Endothelial cell of umbilical vein (primary cell): Measurements from ENCODE around the gene PTGES2. TPM values are rescaled to one million over a fixed set of nuclear protein-coding genes. Genes with fewer than 3 reads are reported as not detected.

Source experiments
- BruUV-seq: library from RNA; stranded (reverse); fragments of 400-500 nt; replicated peaks from 2 replicates; lab custom pipeline; 2021; lab: Mats Ljungman, UMichigan
- CTCF ChIA-PET: fragments of 300-600, 350-600 bp; sonication (Branson Sonifier 250); formaldehyde crosslinking; loops from one replicate; lab custom pipeline; 2021; ENCODE audit warnings: antibody characterized with exemption, inconsistent platforms; lab: Charles Lee
- POLR2A ChIA-PET: fragments of 300-600, 350-600 bp; sonication (Branson Sonifier 250); formaldehyde crosslinking; loops from one replicate; lab custom pipeline; 2021; ENCODE audit warnings: antibody characterized with exemption, inconsistent platforms; lab: Charles Lee
- DNase-seq: peaks from one replicate; pipeline ENCODE4 v3.0.0-alpha.2; 2011; ENCODE audit warnings: low read depth, low spot score
- FAIRE-seq: peaks from 2 replicates; lab custom pipeline; 2011; peaks lifted over from hg19 to GRCh38; lab: Jason Lieb, UNC
- H2AFZ ChIP-seq: 2 replicates; pipeline ENCODE4 v1.6.0; 2012; ENCODE audit warnings: low read depth, low read length, control low read depth, inconsistent platforms
- H3K27ac ChIP-seq: 2 replicates; pipeline ENCODE4 v1.5.1; 2011; ENCODE audit warnings: low read depth, mild to moderate bottlenecking, control low read depth, low read length, moderate library complexity; ENCODE audit not compliant: insufficient read depth
- H3K27me3 ChIP-seq, 2 experiments: 2 replicates each; pipeline versions ENCODE4 v1.6.0 to v1.6.1; 2011; ENCODE audit warnings: low read length in 2 of 2, mixed read lengths in 1 of 2; ENCODE audit not compliant: control insufficient read depth in 2 of 2, insufficient read depth in 2 of 2
- H3K36me3 ChIP-seq, 2 experiments: 2 replicates in 1 of 2; 3 replicates in 1 of 2; pipeline ENCODE4 v1.5.1; 2011; ENCODE audit warnings: low read length in 2 of 2, mild to moderate bottlenecking in 1 of 2, moderate library complexity in 1 of 2; ENCODE audit not compliant: control insufficient read depth in 2 of 2, insufficient read depth in 2 of 2; ENCODE audit errors: extremely low read depth in 1 of 2
- H3K4me1 ChIP-seq: 3 replicates; pipeline ENCODE4 v1.5.1; 2011; ENCODE audit warnings: mild to moderate bottlenecking, low read length; ENCODE audit not compliant: control insufficient read depth, insufficient read depth; ENCODE audit errors: extremely low read depth
- H3K4me2 ChIP-seq: 2 replicates; pipeline ENCODE4 v1.6.1; 2011; ENCODE audit warnings: low read length, control low read depth, mixed read lengths; ENCODE audit not compliant: insufficient read depth
- H3K4me3 ChIP-seq, 3 experiments: fragments of 200-600 bp in 1 of 3; sonication (generic), shearing (Covaris generic) in 1 of 3; replicated peaks in 1 of 3; 2 replicates each; pipeline ENCODE4 v1.5.1; 2011 to 2016; ENCODE audit warnings: control low read depth in 3 of 3, low read length in 3 of 3, mild to moderate bottlenecking in 2 of 3, inconsistent platforms in 1 of 3, low read depth in 1 of 3, moderate library complexity in 1 of 3; ENCODE audit not compliant: insufficient read depth in 1 of 3
- H3K79me2 ChIP-seq: 2 replicates; pipeline ENCODE4 v1.6.0; 2012; ENCODE audit warnings: low read length, inconsistent platforms; ENCODE audit not compliant: control insufficient read depth, insufficient read depth
- H3K9ac ChIP-seq: replicated peaks from 2 replicates; pipeline ENCODE3; 2011; ENCODE audit warnings: low read length, control low read depth; ENCODE audit not compliant: insufficient read depth; ENCODE audit errors: extremely low read depth
- H3K9me1 ChIP-seq: replicated peaks from 3 replicates; pipeline ENCODE4 v1.6.0; 2011; ENCODE audit warnings: mild to moderate bottlenecking, low read length; ENCODE audit not compliant: control insufficient read depth, insufficient read depth; ENCODE audit errors: extremely low read depth
- H3K9me3 ChIP-seq: replicated peaks from 2 replicates; pipeline ENCODE4 v1.5.1; 2012; ENCODE audit warnings: low read length, inconsistent platforms; ENCODE audit not compliant: control insufficient read depth, insufficient read depth
- H4K20me1 ChIP-seq: replicated peaks from 2 replicates; pipeline ENCODE3; 2011; ENCODE audit warnings: mild to moderate bottlenecking, low read length; ENCODE audit not compliant: control insufficient read depth, insufficient read depth; ENCODE audit errors: extremely low read depth
- CTCF ChIP-seq, 2 donors: IDR thresholded peaks; 1 replicate in 1 of 2; 2 replicates in 1 of 2; pipeline ENCODE4 v1.5.1; 2011; ENCODE audit warnings: low read length in 2 of 2, mild to moderate bottlenecking in 2 of 2, moderate library complexity in 2 of 2, control low read depth in 1 of 2, inconsistent platforms in 1 of 2, low read depth in 1 of 2; ENCODE audit not compliant: insufficient read depth in 1 of 2; ENCODE audit errors: extremely low read depth in 1 of 2
- EZH2 ChIP-seq: IDR thresholded peaks from 2 replicates; pipeline ENCODE4 v1.6.1; 2012; ENCODE audit warnings: borderline replicate concordance, low read depth, mild to moderate bottlenecking, moderate library complexity, low read length, inconsistent platforms; ENCODE audit not compliant: severe bottlenecking
- FOS ChIP-seq: IDR thresholded peaks from 2 replicates; pipeline ENCODE4 v1.6.1; 2011; ENCODE audit warnings: mild to moderate bottlenecking, low read length, moderate library complexity, borderline replicate concordance; ENCODE audit not compliant: insufficient read depth
- GATA2 ChIP-seq: IDR thresholded peaks from 2 replicates; pipeline ENCODE4 v1.7.0; 2011; ENCODE audit warnings: low read depth, mild to moderate bottlenecking, moderate library complexity, mixed read lengths, low read length; ENCODE audit not compliant: insufficient read length, insufficient read depth
- JUN ChIP-seq: IDR thresholded peaks from 2 replicates; pipeline ENCODE4 v1.6.1; 2011; ENCODE audit warnings: borderline replicate concordance, low read depth; ENCODE audit not compliant: insufficient read length, insufficient read depth
- MAX ChIP-seq: IDR thresholded peaks from 2 replicates; pipeline ENCODE4 v1.6.1; 2011; ENCODE audit not compliant: insufficient read depth, insufficient read length
- MYC ChIP-seq: IDR thresholded peaks from one replicate; pipeline ENCODE4 v1.6.1; 2011; ENCODE audit warnings: mild to moderate bottlenecking, low read depth, low read length
- POLR2A ChIP-seq: IDR thresholded peaks from 2 replicates; pipeline ENCODE4 v1.6.1; 2012; ENCODE audit warnings: low read depth, mild to moderate bottlenecking, control low read depth, low read length
- POLR2AphosphoS5 ChIP-seq: IDR thresholded peaks from 2 replicates; pipeline ENCODE4 v1.6.1; 2012; ENCODE audit warnings: low read depth, mild to moderate bottlenecking, control low read depth, low read length, moderate library complexity; ENCODE audit not compliant: insufficient read depth
- dilution Hi-C: fragments of 300-500 bp; cut with MboI; formaldehyde crosslinking; loops from one replicate; pipeline ENCODE4 v1.15.0; 2019; ENCODE audit warnings: low sequenced_read_pairs; ENCODE audit not compliant: extremely low pct_ligation_motif_present
- intact Hi-C: fragments of 100-400 bp; cut with micrococcal nuclease; formaldehyde crosslinking; loops from one replicate; pipeline ENCODE4 v1.10.0; 2022
- polyA plus RNA-seq, 4 experiments: library from polyadenylated mRNA; depleted of rRNA in 3 of 4; stranded (reverse) in 3 of 4; unstranded in 1 of 4; fragments of >200 nt; gene quantifications; 2 replicates each; pipeline versions ENCODE4 v1.2.1 to v1.2.3, GENCODE V29; 2011 to 2012; ENCODE audit warnings: missing spikeins in 1 of 4
- total RNA-seq: library from RNA; stranded (reverse); gene quantifications from 2 replicates; pipeline ENCODE4 v1.2.3, GENCODE V29; 2021

The PTGES2 gene
- total and polyA plus RNA-seq, 2 donors (not counting 3 experiments of a cell fraction or from before 2014, with no cell fraction given): 64.2 to 69.9 TPM

GRCh38 chr9:128149001-128149701 lies 21.6 kb upstream of the PTGES2 start, which contains the start of gene LCN2:
LCN2 (plus strand) TSS chr9:128149453; CDS start chr9:128149526, 73 bp downstream.
- no TSS peak for BruUV-seq
- H3K36me3 ChIP-seq: no peaks in the 10 kb centered on the region
- H3K79me2 ChIP-seq: no peaks in the 10 kb centered on the region
- CTCF ChIA-PET: no interaction called here
- dilution Hi-C loops: no loop called here
- TF ChIP-seq CTCF (IDR thresholded peaks at IDR 0.05; ENCODE audit: extremely low read depth in 1 of 2, insufficient read depth in 1 of 2, low read depth in 1 of 2, low read length in 2 of 2): no peak
- no peak for TF ChIP-seq POLR2A
- no peak for TF ChIP-seq FOS
- intact Hi-C loops: no loop called here
- POLR2A ChIA-PET: no interaction called here
- no peaks in the 10 kb centered on the region for H3K4me1 ChIP-seq
- no peaks in the 10 kb centered on the region for H3K9me1 ChIP-seq
- no peaks in the 10 kb centered on the region for H3K27me3 ChIP-seq
- H4K20me1 ChIP-seq: no peaks in the 10 kb centered on the region
- no peak within 1 kb of the TSS for H2AFZ ChIP-seq
- H3K9ac ChIP-seq: no peak within 1 kb of the TSS
- H3K4me2 ChIP-seq: no peak within 1 kb of the TSS
- H3K4me3 ChIP-seq: no peak within 1 kb of the TSS
- no peak for FAIRE-seq
- no peak for DNase-seq
- no peak within 1 kb of the TSS for H3K27ac ChIP-seq
- no peaks in the 10 kb centered on the region for H3K9me3 ChIP-seq

GRCh38 chr9:128148509-128149000 lies 21.0 kb upstream of the PTGES2 start:
- Histone ChIP-seq H3K9me3 (no peaks in the 10 kb centered on the region), H4K20me1 (no peaks in the 10 kb centered on the region), H3K9ac (no peak overlapping the region), H3K4me3 (no peak overlapping the region), H3K36me3 (no peaks in the 10 kb centered on the region), H3K27me3 (no peaks in the 10 kb centered on the region), H3K4me2 (no peak overlapping the region), H3K27ac (no peak overlapping the region), H2AFZ (no peak overlapping the region), H3K79me2 (no peaks in the 10 kb centered on the region), H3K4me1 (no peaks in the 10 kb centered on the region), H3K9me1 (no peaks in the 10 kb centered on the region)
- dilution Hi-C loops (no loop called here), intact Hi-C loops (no loop called here)
- CTCF ChIA-PET: no interaction called here
- POLR2A ChIA-PET: no interaction called here
- TF ChIP-seq GATA2 (no peak), CTCF (IDR thresholded peaks at IDR 0.05; ENCODE audit: extremely low read depth in 1 of 2, insufficient read depth in 1 of 2, low read depth in 1 of 2, low read length in 2 of 2) (no peak), MAX (no peak), EZH2 (no peak), JUN (no peak), POLR2AphosphoS5 (no peak), FOS (no peak), POLR2A (no peak), MYC (no peak)
- BruUV-seq: no TSS peak
- FAIRE-seq: no peak
- DNase-seq: no peak
